Prostate gland (tissue), 2 donors: ENCODE data around the gene CNEP1R1. TPM values are rescaled to one million over a fixed set of nuclear protein-coding genes. Genes with fewer than 3 reads are reported as not detected.
"Not testable (repeated sequence)": the region's sequence is repeated elsewhere in the genome, so short reads cannot be mapped to it uniquely, and the experiment has no call there.

Experiments used
- DNase-seq: peaks from one replicate; pipeline ENCODE4 v3.0.0-alpha.2; 2019; ENCODE audit warnings: low spot score
- H3K27ac ChIP-seq, 2 donors: fragments of 200-600 bp; sonication (generic); 2 replicates each; pipeline ENCODE4 v1.5.1; 2017 to 2019
- H3K27me3 ChIP-seq: fragments of 200-600 bp; sonication (generic); replicated peaks from 2 replicates; pipeline ENCODE4 v1.5.1; 2019; ENCODE audit not compliant: insufficient read depth
- H3K36me3 ChIP-seq, 2 donors: fragments of 200-600 bp; sonication (generic); 1 replicate in 1 of 2; 2 replicates in 1 of 2; pipeline versions ENCODE4 v1.5.1 to v1.8.1; 2017 to 2019
- H3K4me1 ChIP-seq: fragments of 200-600 bp; sonication (generic); replicated peaks from 2 replicates; pipeline ENCODE4 v1.5.1; 2019
- H3K4me3 ChIP-seq, 2 donors: fragments of 200-600 bp; sonication (generic); 2 replicates each; pipeline ENCODE4 v1.5.1; 2017 to 2019
- H3K9me3 ChIP-seq: fragments of 200-600 bp; sonication (generic); 2 replicates; pipeline ENCODE4 v1.5.1; 2017
- CTCF ChIP-seq, 4 experiments: fragments of 200-600 bp in 2 of 4; fragments of 450-650 bp in 2 of 4; sonication (generic) in 2 of 4; IDR thresholded peaks; 1 replicate in 3 of 4; 2 replicates in 1 of 4; pipeline ENCODE4 v1.5.1; 2016 to 2019; ENCODE audit warnings: antibody characterized with exemption in 4 of 4, mild to moderate bottlenecking in 2 of 4, moderate library complexity in 2 of 4
- POLR2A ChIP-seq: fragments of 450-650 bp; IDR thresholded peaks from one replicate; pipeline ENCODE4 v1.6.1; 2016; ENCODE audit warnings: antibody characterized with exemption, mild to moderate bottlenecking
- POLR2AphosphoS5 ChIP-seq: sonication (generic); formaldehyde crosslinking; IDR thresholded peaks from one replicate; pipeline ENCODE4 v1.6.1; 2017; ENCODE audit warnings: antibody characterized with exemption
- WGBS: methylation state at CpG from one replicate; pipeline ENCODE4 v1.1.5; 2018; 5-methylcytosine and 5-hydroxymethylcytosine counted together
- intact Hi-C: fragments of 100-400 bp; cut with DNase I; formaldehyde crosslinking; loops from one replicate; pipeline ENCODE4 v1.14.2; 2022
- total RNA-seq, 2 donors: library from RNA; depleted of rRNA; stranded (reverse); fragments of >200 nt; gene quantifications; one replicate each; pipeline ENCODE4 v1.1.0, GENCODE V29; 2016

The CNEP1R1 gene
- total RNA-seq, 2 donors from 2014 or later, result 9.7 to 41.9 TPM

DNA sequence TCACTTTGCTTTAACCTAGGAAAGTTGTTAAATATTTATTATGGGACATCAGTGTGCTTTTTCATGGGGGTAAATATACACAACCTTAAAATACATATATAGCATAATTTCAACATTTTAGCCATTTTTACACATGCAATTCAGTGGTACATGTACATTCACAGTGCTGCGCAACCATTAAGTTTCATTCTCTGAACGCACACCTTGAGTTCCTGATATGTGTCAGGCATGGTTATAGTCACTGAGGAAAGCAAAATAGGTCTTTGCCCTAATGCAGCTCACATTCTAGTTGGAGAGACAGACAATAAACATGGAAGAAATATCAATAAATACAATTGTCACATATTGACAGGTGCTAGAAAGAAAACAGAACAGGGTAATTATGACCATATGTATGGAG, 12.8 kb upstream of the CNEP1R1 start:
- Histone ChIP-seq H3K4me3 (no peak overlapping the region), H3K27ac (no peak overlapping the region), H3K9me3 (no peaks in the 10 kb centered on the region), H3K4me1 (no peaks in the 10 kb centered on the region), H3K36me3 (no peaks in the 10 kb centered on the region), H3K27me3 (no peaks in the 10 kb centered on the region)
- TF ChIP-seq CTCF (IDR thresholded peaks at IDR 0.05), result no peak
- no peak for TF ChIP-seq POLR2A
- TF ChIP-seq POLR2AphosphoS5, result no peak
- 90% methylated on average over 2 of the region's 2 CpGs for WGBS
- intact Hi-C loops, result no loop called here
- DNase-seq, result no peak

DNA sequence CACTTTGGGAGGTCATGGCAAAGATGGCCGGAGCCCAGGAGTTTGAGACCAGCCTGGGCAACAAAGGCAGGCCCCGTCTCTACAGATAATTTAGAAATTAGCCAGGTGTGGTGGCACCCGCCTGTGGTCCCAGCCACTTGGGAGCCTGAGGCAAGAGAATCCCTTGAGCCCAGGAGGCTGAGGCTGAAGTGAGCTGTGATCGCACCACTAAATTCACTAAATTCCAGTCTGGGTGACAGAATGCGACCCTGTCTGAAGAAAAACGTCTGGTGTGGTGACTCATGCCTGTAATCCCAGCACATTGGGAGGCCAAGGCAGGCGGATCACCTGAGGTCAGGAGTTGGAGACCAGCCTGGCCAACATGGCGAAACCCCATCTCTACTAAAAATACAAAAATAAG, 10.8 kb upstream of the CNEP1R1 start:
- H3K27ac ChIP-seq, result not testable (repeated sequence)
- WGBS, result 86% methylated on average over 8 of the region's 8 CpGs

GRCh38 chr16:50015631-50016030, 9.4 kb upstream of the CNEP1R1 start:
- 90% methylated on average over 2 of the region's 2 CpGs for WGBS
- no peaks in the 10 kb centered on the region for H3K4me1 ChIP-seq
- DNase-seq, result no peak
- H3K9me3 ChIP-seq, result no peaks in the 10 kb centered on the region
- H3K27me3 ChIP-seq, result no peaks in the 10 kb centered on the region
- H3K27ac ChIP-seq, result no peak overlapping the region
- no peak overlapping the region for H3K4me3 ChIP-seq
- TF ChIP-seq POLR2A (no peak), POLR2AphosphoS5 (no peak), CTCF (IDR thresholded peaks at IDR 0.05) (no peak)
- intact Hi-C loops, result no loop called here
- H3K36me3 ChIP-seq, result no peaks in the 10 kb centered on the region

More for the DNA sequence above, 10.8 kb upstream of the CNEP1R1 start:
- H3K4me1 ChIP-seq, H3K36me3 ChIP-seq, H3K27me3 ChIP-seq, DNase-seq, H3K4me3 ChIP-seq, H3K9me3 ChIP-seq, intact Hi-C loops: not testable (repeated sequence)

- Histone ChIP-seq H3K36me3 (no peaks in the 10 kb centered on the region), H3K27me3 (no peaks in the 10 kb centered on the region), H3K27ac (no peak overlapping the region), H3K4me3 (no peak overlapping the region), H3K9me3 (no peaks in the 10 kb centered on the region), H3K4me1 (no peaks in the 10 kb centered on the region)
- TF ChIP-seq CTCF (IDR thresholded peaks at IDR 0.05) (no peak), POLR2AphosphoS5 (no peak), POLR2A (no peak)
- intact Hi-C loops, result no loop called here
- 85% methylated on average over 9 of the region's 9 CpGs for WGBS
- DNase-seq, result no peak
Observed at GRCh38 chr16:50017553-50017952, 7.5 kb upstream of the CNEP1R1 start.

GRCh38 chr16:50021544-50021943, 3.5 kb upstream of the CNEP1R1 start:
- TF ChIP-seq POLR2AphosphoS5 (no peak), CTCF (IDR thresholded peaks at IDR 0.05) (no peak), POLR2A (no peak)
- intact Hi-C loops, result loop anchor here (10.0 kb wide), 1 partner anchor 643 kb away; no protein-coding TSS in a partner anchor
- 51% methylated on average over 2 of the region's 2 CpGs for WGBS
- H3K9me3 ChIP-seq, result no peaks in the 10 kb centered on the region
- H3K27me3 ChIP-seq, result no peaks in the 10 kb centered on the region
- no peaks in the 10 kb centered on the region for H3K4me1 ChIP-seq
- no peak overlapping the region for H3K4me3 ChIP-seq
- H3K36me3 ChIP-seq, result no peaks in the 10 kb centered on the region
- DNase-seq, result no peak
- H3K27ac ChIP-seq, result no peak overlapping the region
